HEK293 (cell line): ENCODE results near the gene MYOCOS.

Source experiments
- CTCF ChIA-PET: fragments of 350-600 bp; formaldehyde crosslinking; extraction: SDS; loops from one replicate; lab custom pipeline; 2021; ENCODE audit warnings: antibody characterized with exemption; lab: Yijun Ruan, JAX
- POLR2A ChIA-PET: fragments of 300-600 bp; formaldehyde crosslinking; extraction: SDS; loops from one replicate; lab custom pipeline; 2020; ENCODE audit warnings: antibody characterized with exemption, inconsistent platforms; lab: Yijun Ruan, JAX
- H3K27ac ChIP-seq: fragments of 200-500 bp; sonication (Bioruptor generic); 2 replicates; pipeline ENCODE4 v1.5.1; 2014; ENCODE audit warnings: low read depth, low read length, control low read depth, inconsistent platforms; ENCODE audit errors: extremely low read depth
- H3K36me3 ChIP-seq, 2 experiments: fragments of 200-500 bp in 1 of 2; sonication (Bioruptor generic) in 1 of 2; 1 replicate in 1 of 2; 2 replicates in 1 of 2; pipeline ENCODE4 v1.5.1; 2014 to 2017; ENCODE audit warnings: inconsistent platforms in 2 of 2, low read length in 2 of 2; ENCODE audit not compliant: control insufficient read depth in 2 of 2, insufficient read depth in 1 of 2
- H3K4me1 ChIP-seq: fragments of 200-500 bp; sonication (Bioruptor generic); 2 replicates; pipeline ENCODE4 v1.5.1; 2014; ENCODE audit warnings: mild to moderate bottlenecking, low read length, inconsistent platforms; ENCODE audit not compliant: control insufficient read depth, insufficient read depth
- H3K4me3 ChIP-seq: 2 replicates; pipeline ENCODE4 v1.5.1; 2011; ENCODE audit warnings: low read depth, mild to moderate bottlenecking, control low read depth, low read length, moderate library complexity
- H3K9me3 ChIP-seq: fragments of 200-500 bp; sonication (Bioruptor generic); 2 replicates; pipeline ENCODE4 v1.5.1; 2014; ENCODE audit warnings: low read depth, low read length, inconsistent platforms; ENCODE audit not compliant: control insufficient read depth, insufficient read depth
- GLI2 ChIP-seq: fragments of 450-650 bp; formaldehyde crosslinking; IDR thresholded peaks from 2 replicates; pipeline ENCODE4; 2017; ENCODE audit warnings: missing biosample characterization, missing genetic modification characterization, low read depth, borderline replicate concordance
- GLIS2 ChIP-seq: fragments of 450-650 bp; formaldehyde crosslinking; IDR thresholded peaks from 2 replicates; pipeline ENCODE4 v1.5.1; 2016; ENCODE audit warnings: missing biosample characterization, missing genetic modification characterization
- KLF16 ChIP-seq: fragments of 450-650 bp; formaldehyde crosslinking; IDR thresholded peaks from 2 replicates; pipeline ENCODE4 v1.5.1; 2017; ENCODE audit warnings: missing biosample characterization, missing genetic modification characterization
- SCRT1 ChIP-seq: fragments of 450-650 bp; formaldehyde crosslinking; IDR thresholded peaks from 2 replicates; pipeline ENCODE4 v1.5.1; 2016; ENCODE audit warnings: missing biosample characterization, missing genetic modification characterization, borderline replicate concordance
- ZNF10 ChIP-seq: fragments of 450-650 bp; formaldehyde crosslinking; IDR thresholded peaks from 2 replicates; pipeline ENCODE4 v1.5.1; 2017; ENCODE audit warnings: missing biosample characterization, missing genetic modification characterization
- ZNF114 ChIP-seq: fragments of 450-650 bp; formaldehyde crosslinking; IDR thresholded peaks from 2 replicates; pipeline ENCODE4 v1.5.0; 2017; ENCODE audit warnings: missing biosample characterization, missing genetic modification characterization
- ZNF133 ChIP-seq: fragments of 450-650 bp; formaldehyde crosslinking; IDR thresholded peaks from 2 replicates; pipeline ENCODE4 v1.5.1; 2016; ENCODE audit warnings: missing biosample characterization, missing genetic modification characterization
- ZNF146 ChIP-seq: fragments of 450-650 bp; formaldehyde crosslinking; IDR thresholded peaks from 2 replicates; pipeline ENCODE4 v1.5.1; 2016; ENCODE audit warnings: missing biosample characterization, missing genetic modification characterization
- ZNF174 ChIP-seq: fragments of 450-650 bp; formaldehyde crosslinking; IDR thresholded peaks from 2 replicates; pipeline ENCODE4 v1.5.0; 2017; ENCODE audit warnings: missing biosample characterization, mild to moderate bottlenecking, missing genetic modification characterization
- ZNF19 ChIP-seq: fragments of 450-650 bp; formaldehyde crosslinking; IDR thresholded peaks from 2 replicates; pipeline ENCODE4; 2016; ENCODE audit warnings: missing biosample characterization, missing genetic modification characterization, low read depth
- ZNF202 ChIP-seq: fragments of 450-650 bp; formaldehyde crosslinking; IDR thresholded peaks from 2 replicates; pipeline ENCODE4 v1.5.1; 2016; ENCODE audit warnings: missing biosample characterization, missing genetic modification characterization, borderline replicate concordance
- ZNF24 ChIP-seq: fragments of 450-650 bp; formaldehyde crosslinking; IDR thresholded peaks from 2 replicates; pipeline ENCODE4 v1.5.1; 2016; ENCODE audit warnings: missing biosample characterization, missing genetic modification characterization
- ZNF248 ChIP-seq: fragments of 450-650 bp; formaldehyde crosslinking; IDR thresholded peaks from 2 replicates; pipeline ENCODE4 v1.5.1; 2017; ENCODE audit warnings: missing biosample characterization, missing genetic modification characterization
- ZNF292 ChIP-seq: fragments of 450-650 bp; formaldehyde crosslinking; IDR thresholded peaks from 2 replicates; pipeline ENCODE4 v1.5.1; 2016; ENCODE audit warnings: low read depth, missing biosample characterization, missing genetic modification characterization, borderline replicate concordance
- ZNF521 ChIP-seq: fragments of 450-650 bp; formaldehyde crosslinking; IDR thresholded peaks from 2 replicates; pipeline ENCODE4 v1.5.1; 2017; ENCODE audit warnings: missing biosample characterization, mild to moderate bottlenecking, missing genetic modification characterization
- ZNF530 ChIP-seq: fragments of 450-650 bp; formaldehyde crosslinking; IDR thresholded peaks from 2 replicates; pipeline ENCODE4 v1.5.1; 2016; ENCODE audit warnings: low read depth, missing biosample characterization, missing genetic modification characterization
- ZNF623 ChIP-seq: fragments of 450-650 bp; formaldehyde crosslinking; IDR thresholded peaks from 2 replicates; pipeline ENCODE4 v1.5.1; 2016; ENCODE audit warnings: missing biosample characterization, missing genetic modification characterization
- ZNF660 ChIP-seq: fragments of 450-650 bp; IDR thresholded peaks from 2 replicates; pipeline ENCODE4 v1.5.1; 2018; ENCODE audit warnings: missing biosample characterization, mild to moderate bottlenecking, missing genetic modification characterization
- ZNF664 ChIP-seq: fragments of 450-650 bp; formaldehyde crosslinking; IDR thresholded peaks from 2 replicates; pipeline ENCODE4 v1.5.1; 2016; ENCODE audit warnings: missing biosample characterization, missing genetic modification characterization
- ZNF777 ChIP-seq: fragments of 450-650 bp; formaldehyde crosslinking; IDR thresholded peaks from 2 replicates; pipeline ENCODE4 v1.5.1; 2017; ENCODE audit warnings: missing biosample characterization, missing genetic modification characterization, borderline replicate concordance
- ZNF792 ChIP-seq: fragments of 450-650 bp; formaldehyde crosslinking; IDR thresholded peaks from 2 replicates; pipeline ENCODE4 v1.5.1; 2016; ENCODE audit warnings: missing biosample characterization, missing genetic modification characterization
- TF ChIP-seq, protein P1 (sequence below): fragments of 450-650 bp; formaldehyde crosslinking; IDR thresholded peaks from 2 replicates; pipeline ENCODE4 v1.5.1; 2017; ENCODE audit warnings: missing biosample characterization, missing genetic modification characterization
- TF ChIP-seq, protein P2 (sequence below): fragments of 450-650 bp; formaldehyde crosslinking; IDR thresholded peaks from 2 replicates; pipeline ENCODE4 v1.5.1; 2016; ENCODE audit warnings: missing biosample characterization, missing genetic modification characterization, borderline replicate concordance
- TF ChIP-seq, protein P3 (sequence below): fragments of 450-650 bp; formaldehyde crosslinking; IDR thresholded peaks from 2 replicates; pipeline ENCODE4 v1.5.1; 2016; ENCODE audit warnings: missing biosample characterization, missing genetic modification characterization
- TF ChIP-seq, protein P4 (sequence below): fragments of 450-650 bp; formaldehyde crosslinking; IDR thresholded peaks from 2 replicates; pipeline ENCODE4 v1.5.1; 2016; ENCODE audit warnings: missing biosample characterization, missing genetic modification characterization

The MYOCOS gene

DNA sequence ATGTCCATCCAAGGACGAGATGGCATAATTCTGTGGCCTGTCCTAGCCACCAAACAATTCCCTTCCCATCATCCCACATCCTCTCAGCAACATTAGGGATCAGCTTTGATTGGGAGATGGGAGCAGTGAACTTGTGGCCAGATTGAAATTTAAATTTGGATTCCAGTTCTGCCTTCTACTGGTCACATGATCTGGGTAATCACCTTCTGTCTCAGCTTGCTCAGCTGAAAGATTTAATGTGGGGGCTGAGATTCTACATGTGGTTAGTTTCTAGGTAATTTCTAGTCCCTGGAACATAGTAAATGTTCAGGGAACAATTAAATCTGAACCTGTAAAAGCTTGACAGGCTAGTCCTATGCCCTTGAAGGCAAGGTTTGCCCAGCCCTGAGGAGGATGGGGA, 3.2 kb downstream of the MYOCOS start:
- no peak for TF ChIP-seq ZNF248 (tag by site-specific recombination)
- TF ChIP-seq GLIS2 (tag by site-specific recombination), result no peak
- TF ChIP-seq ZNF530 (tag by site-specific recombination), result no peak
- TF ChIP-seq, protein P1, sequence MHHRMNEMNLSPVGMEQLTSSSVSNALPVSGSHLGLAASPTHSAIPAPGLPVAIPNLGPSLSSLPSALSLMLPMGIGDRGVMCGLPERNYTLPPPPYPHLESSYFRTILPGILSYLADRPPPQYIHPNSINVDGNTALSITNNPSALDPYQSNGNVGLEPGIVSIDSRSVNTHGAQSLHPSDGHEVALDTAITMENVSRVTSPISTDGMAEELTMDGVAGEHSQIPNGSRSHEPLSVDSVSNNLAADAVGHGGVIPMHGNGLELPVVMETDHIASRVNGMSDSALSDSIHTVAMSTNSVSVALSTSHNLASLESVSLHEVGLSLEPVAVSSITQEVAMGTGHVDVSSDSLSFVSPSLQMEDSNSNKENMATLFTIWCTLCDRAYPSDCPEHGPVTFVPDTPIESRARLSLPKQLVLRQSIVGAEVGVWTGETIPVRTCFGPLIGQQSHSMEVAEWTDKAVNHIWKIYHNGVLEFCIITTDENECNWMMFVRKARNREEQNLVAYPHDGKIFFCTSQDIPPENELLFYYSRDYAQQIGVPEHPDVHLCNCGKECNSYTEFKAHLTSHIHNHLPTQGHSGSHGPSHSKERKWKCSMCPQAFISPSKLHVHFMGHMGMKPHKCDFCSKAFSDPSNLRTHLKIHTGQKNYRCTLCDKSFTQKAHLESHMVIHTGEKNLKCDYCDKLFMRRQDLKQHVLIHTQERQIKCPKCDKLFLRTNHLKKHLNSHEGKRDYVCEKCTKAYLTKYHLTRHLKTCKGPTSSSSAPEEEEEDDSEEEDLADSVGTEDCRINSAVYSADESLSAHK (tag by site-specific recombination), result no peak
- no peak for TF ChIP-seq ZNF19
- TF ChIP-seq, protein P2, sequence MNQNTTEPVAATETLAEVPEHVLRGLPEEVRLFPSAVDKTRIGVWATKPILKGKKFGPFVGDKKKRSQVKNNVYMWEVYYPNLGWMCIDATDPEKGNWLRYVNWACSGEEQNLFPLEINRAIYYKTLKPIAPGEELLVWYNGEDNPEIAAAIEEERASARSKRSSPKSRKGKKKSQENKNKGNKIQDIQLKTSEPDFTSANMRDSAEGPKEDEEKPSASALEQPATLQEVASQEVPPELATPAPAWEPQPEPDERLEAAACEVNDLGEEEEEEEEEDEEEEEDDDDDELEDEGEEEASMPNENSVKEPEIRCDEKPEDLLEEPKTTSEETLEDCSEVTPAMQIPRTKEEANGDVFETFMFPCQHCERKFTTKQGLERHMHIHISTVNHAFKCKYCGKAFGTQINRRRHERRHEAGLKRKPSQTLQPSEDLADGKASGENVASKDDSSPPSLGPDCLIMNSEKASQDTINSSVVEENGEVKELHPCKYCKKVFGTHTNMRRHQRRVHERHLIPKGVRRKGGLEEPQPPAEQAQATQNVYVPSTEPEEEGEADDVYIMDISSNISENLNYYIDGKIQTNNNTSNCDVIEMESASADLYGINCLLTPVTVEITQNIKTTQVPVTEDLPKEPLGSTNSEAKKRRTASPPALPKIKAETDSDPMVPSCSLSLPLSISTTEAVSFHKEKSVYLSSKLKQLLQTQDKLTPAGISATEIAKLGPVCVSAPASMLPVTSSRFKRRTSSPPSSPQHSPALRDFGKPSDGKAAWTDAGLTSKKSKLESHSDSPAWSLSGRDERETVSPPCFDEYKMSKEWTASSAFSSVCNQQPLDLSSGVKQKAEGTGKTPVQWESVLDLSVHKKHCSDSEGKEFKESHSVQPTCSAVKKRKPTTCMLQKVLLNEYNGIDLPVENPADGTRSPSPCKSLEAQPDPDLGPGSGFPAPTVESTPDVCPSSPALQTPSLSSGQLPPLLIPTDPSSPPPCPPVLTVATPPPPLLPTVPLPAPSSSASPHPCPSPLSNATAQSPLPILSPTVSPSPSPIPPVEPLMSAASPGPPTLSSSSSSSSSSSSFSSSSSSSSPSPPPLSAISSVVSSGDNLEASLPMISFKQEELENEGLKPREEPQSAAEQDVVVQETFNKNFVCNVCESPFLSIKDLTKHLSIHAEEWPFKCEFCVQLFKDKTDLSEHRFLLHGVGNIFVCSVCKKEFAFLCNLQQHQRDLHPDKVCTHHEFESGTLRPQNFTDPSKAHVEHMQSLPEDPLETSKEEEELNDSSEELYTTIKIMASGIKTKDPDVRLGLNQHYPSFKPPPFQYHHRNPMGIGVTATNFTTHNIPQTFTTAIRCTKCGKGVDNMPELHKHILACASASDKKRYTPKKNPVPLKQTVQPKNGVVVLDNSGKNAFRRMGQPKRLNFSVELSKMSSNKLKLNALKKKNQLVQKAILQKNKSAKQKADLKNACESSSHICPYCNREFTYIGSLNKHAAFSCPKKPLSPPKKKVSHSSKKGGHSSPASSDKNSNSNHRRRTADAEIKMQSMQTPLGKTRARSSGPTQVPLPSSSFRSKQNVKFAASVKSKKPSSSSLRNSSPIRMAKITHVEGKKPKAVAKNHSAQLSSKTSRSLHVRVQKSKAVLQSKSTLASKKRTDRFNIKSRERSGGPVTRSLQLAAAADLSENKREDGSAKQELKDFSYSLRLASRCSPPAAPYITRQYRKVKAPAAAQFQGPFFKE (tag by site-specific recombination), result no peak
- no peak for TF ChIP-seq KLF16 (tag by site-specific recombination)
- TF ChIP-seq ZNF133 (tag by site-specific recombination), result no peak
- no peak for TF ChIP-seq ZNF664
- no peak for TF ChIP-seq ZNF146
- no peak for TF ChIP-seq ZNF174 (tag by site-specific recombination)
- TF ChIP-seq ZNF24, result no peak
- no peak for TF ChIP-seq ZNF792 (tag by site-specific recombination)
- TF ChIP-seq ZNF623, result no peak
- TF ChIP-seq, protein P3, sequence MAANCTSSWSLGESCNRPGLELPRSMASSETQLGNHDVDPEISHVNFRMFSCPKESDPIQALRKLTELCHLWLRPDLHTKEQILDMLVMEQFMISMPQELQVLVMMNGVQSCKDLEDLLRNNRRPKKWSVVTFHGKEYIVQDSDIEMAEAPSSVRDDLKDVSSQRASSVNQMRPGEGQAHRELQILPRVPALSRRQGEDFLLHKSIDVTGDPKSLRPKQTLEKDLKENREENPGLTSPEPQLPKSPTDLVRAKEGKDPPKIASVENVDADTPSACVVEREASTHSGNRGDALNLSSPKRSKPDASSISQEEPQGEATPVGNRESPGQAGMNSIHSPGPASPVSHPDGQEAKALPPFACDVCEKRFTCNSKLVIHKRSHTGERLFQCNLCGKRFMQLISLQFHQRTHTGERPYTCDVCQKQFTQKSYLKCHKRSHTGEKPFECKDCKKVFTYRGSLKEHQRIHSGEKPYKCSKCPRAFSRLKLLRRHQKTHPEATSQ (tag by site-specific recombination), result no peak
- Histone ChIP-seq H3K9me3 (no peaks in the 10 kb centered on the region), H3K36me3 (no peaks in the 10 kb centered on the region), H3K27ac (no peak overlapping the region), H3K4me3 (no peak overlapping the region), H3K4me1 (no peaks in the 10 kb centered on the region)
- POLR2A ChIA-PET, result no interaction called here
- CTCF ChIA-PET, result interaction anchor here (0.7 to 1.2 kb wide), 2 partner anchors 19 to 140 kb away, joined by 3 to 6 read pairs; partner anchors contain the start of gene PRRC2C

DNA sequence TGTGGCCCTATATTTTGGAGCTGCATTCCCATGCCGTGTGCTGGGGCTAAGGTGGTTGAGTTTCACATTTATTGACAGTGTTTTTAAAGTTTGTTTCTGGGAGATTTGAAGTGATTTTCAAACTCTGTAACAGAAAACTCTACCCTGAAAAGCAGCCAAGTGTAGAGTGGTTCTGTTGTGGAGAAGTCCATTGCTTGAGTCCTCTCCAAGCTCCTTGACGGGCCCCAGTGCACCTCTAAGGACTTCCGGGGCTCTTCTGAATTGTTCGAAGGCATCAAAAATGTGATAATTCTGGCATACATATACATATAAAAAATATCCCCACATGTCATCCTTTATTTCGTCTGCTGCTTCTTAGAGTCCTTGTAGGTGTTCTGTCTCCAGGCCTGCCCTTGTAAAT, 5.0 kb downstream of the MYOCOS start:
- POLR2A ChIA-PET, result no interaction called here
- H3K4me1 ChIP-seq, result no peaks in the 10 kb centered on the region
- H3K4me3 ChIP-seq, result no peak overlapping the region
- H3K9me3 ChIP-seq, result no peaks in the 10 kb centered on the region
- H3K36me3 ChIP-seq, result no peaks in the 10 kb centered on the region
- no peak overlapping the region for H3K27ac ChIP-seq
- CTCF ChIA-PET, result no interaction called here
- no peak for TF ChIP-seq ZNF292 (tag by site-specific recombination)
- no peak for TF ChIP-seq ZNF530 (tag by site-specific recombination)
- TF ChIP-seq ZNF114, result no peak
- TF ChIP-seq ZNF521, result no peak
- no peak for TF ChIP-seq SCRT1 (tag by site-specific recombination)
- no peak for TF ChIP-seq GLI2
- TF ChIP-seq ZNF777 (tag by site-specific recombination), result no peak
- TF ChIP-seq ZNF10 (tag by site-specific recombination), result no peak
- TF ChIP-seq ZNF660 (tag by site-specific recombination), result no peak
- TF ChIP-seq, protein P4, sequence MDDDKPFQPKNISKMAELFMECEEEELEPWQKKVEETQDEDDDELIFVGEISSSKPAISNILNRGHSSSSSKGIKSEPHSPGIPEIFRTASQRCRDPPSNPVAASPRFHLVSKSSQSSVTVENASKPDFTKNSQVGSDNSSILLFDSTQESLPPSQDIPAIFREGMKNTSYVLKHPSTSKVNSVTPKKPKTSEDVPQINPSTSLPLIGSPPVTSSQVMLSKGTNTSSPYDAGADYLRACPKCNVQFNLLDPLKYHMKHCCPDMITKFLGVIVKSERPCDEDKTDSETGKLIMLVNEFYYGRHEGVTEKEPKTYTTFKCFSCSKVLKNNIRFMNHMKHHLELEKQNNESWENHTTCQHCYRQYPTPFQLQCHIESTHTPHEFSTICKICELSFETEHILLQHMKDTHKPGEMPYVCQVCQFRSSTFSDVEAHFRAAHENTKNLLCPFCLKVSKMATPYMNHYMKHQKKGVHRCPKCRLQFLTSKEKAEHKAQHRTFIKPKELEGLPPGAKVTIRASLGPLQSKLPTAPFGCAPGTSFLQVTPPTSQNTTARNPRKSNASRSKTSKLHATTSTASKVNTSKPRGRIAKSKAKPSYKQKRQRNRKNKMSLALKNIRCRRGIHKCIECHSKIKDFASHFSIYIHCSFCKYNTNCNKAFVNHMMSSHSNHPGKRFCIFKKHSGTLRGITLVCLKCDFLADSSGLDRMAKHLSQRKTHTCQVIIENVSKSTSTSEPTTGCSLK, result no peak
- no peak for TF ChIP-seq ZNF202 (tag by site-specific recombination)
